NCI-H2196 treated with DMSO at 0.1 percent for 48 hours (cell line): Measurements from ENCODE around the gene INPP4B.
"Not testable (repeated sequence)": the region's sequence is repeated elsewhere in the genome, so short reads cannot be mapped to it uniquely, and the experiment has no call there.

Source experiments
- DNase-seq: peaks from one replicate; lab custom pipeline; 2025; ENCODE audit not compliant: unreplicated experiment; lab: John Stamatoyannopoulos, UW

Gene INPP4B

DNA sequence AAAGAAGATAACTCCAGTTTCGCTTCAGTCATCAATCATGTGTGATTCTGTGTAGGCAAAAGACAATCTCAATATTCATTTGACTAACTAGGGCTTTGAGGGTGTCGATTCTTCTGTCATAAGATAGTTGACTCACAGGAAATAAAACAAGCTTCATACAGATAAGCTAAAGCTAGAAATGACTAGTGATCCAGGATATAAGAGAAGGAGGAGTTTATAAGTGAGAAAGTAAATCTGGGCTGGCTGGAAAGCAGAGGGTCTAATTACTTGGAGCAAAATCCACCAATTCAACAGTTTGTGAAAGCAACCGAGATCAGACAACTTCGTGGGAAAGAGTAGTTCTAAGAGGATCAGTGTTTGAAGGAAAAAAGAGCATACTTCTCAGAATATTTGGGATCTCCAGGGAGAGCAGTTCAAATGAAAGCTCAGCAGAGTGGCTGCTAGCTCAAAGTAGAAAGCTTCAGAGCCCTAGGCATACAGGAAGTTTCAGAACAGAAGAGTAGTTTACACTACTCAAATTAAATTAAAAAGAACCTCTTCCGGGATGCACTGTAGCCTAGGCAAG, 429.3 kb downstream of the INPP4B start:
- DNase-seq = no peak

DNA sequence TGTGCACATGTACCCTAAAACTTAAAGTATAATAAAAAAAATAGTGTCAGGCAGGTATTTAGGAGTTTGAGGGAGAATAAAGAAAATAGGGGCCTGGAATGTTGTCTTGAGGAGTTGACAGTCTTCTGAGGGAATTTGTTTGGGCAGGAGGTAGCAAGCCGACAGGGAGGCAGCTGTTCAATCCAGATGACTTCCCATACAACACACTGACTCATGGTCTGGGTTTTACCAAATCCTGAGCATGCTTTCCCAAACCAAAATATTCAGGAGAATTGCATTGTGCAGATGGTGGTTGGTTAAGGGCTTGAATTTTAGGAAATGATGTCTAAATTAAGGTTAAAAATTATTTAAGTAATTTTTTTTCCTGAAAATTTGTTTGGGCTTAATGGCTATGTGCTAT, 430.0 kb downstream of the INPP4B start:
- no peak for DNase-seq

DNA sequence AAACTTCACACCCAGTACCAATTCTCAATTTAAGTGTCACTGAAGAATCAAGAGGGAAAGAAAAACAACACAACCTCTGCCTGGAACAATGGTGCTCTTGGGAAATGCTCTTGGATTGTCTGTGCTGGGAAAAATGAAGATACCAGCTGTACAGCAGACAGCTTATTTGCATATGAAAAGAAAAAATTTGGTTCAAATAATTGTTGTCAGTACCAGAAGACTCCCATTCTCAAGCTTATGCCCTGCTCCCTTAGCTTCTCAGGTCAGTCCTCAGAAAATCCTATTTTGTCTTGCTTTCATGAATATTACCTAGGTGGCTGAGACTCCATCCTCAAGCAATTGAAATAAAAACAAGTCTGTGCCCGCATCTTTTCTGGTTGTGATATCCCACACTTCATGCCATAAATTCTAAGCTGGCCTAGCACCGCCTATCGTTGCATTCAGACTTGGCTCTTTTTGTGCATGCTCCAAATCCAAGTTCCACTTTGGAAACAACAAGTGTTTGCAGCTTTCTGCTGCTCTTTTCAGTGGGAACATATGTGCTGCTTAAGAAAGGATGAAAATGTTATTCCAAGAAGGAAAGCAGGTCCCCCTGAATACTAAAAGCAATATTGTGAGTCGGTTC, 431.6 kb downstream of the INPP4B start:
- no peak for DNase-seq

GRCh38 chr4:142413485-142413884, 432.6 kb downstream of the INPP4B start:
- no peak for DNase-seq

GRCh38 chr4:142411993-142412392, 434.1 kb downstream of the INPP4B start:
- DNase-seq = no peak

- no peak for DNase-seq
These were observed 438.1 kb downstream of the INPP4B start for GRCh38 chr4:142408003-142408441.

DNA sequence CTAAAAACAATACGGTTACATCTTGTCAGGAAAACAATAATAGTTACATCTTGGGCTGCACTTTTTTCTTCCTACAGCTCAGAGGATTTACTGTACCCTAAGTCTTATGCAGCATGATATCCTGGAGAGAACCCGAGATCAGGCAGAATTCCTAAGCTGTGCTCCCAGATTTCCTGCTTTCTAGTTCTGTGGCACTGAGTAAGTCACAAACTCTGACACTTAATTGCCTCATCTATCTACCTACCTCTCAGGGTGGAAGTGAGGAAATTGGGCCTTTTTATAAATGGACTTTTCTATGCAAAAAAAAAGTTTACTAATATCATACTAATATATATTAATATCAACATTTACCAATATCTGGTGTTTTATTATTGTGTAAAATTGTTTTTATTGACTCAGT, 438.5 kb downstream of the INPP4B start:
- DNase-seq = no peak

GRCh38 chr4:142406917-142407501, 439.1 kb downstream of the INPP4B start:
- no peak for DNase-seq

- no peak for DNase-seq
These were observed 439.6 kb downstream of the INPP4B start for GRCh38 chr4:142406499-142406835.

DNA sequence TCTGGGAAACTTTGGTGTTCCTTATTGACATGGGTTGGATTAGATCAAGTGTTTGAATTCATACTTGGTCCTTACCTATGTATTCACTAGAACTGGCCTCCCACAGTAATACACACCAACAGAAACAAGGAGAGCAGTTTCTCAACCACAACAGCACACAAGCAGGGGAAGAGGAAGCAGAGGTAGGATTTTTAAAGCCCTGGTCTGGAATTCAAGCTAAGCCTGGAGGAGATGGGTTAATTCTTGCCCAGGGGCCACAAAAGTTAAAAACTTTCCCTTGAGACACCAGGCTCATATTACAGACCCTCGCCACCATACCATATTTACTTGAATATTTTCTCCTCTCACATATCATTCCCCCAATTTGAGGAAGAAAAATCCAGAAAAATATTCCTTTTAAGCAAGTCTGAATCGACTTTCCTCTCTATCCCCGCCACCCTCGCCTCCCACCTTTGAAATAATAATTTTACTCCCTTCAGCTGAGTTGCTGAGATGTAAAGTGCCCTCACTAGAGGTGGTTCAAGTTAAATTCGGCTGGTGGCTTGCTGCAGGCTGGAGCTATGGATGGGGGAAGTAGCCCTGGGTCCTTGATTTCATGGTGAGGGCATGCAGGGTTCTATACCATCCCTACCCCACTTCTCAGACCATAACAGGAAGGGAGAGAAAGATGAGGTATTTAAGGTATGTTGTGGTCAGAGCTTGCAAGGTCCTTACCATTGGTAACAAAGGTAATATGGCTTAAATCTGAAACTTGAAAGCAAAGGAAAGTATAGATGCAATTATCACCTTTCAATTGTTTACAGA, 440.2 kb downstream of the INPP4B start:
- DNase-seq = no peak

- DNase-seq = no peak
These were observed 440.9 kb downstream of the INPP4B start for GRCh38 chr4:142405021-142405694.

GRCh38 chr4:142404191-142404611, 441.9 kb downstream of the INPP4B start:
- no peak for DNase-seq

DNA sequence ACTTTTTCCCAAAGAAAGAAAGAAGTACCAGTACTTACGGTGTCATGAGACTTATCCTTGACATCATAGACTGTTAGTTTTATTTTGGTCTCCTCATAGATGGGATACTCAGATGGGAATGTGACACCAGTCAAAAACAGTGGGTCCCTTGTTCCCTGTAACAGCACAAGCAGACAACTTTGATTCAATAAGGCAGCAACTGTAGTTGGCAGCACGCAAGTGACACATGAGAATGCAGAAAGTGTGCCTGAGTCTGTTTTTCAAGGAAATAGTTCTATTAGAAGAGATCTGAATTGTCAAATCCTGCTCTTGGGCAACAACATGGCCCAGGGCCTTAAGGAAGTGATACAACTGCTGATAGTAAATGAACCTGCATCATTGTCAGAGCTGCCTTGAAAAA, 443.2 kb downstream of the INPP4B start:
- DNase-seq = no peak

GRCh38 chr4:142402156-142402555, 443.9 kb downstream of the INPP4B start:
- DNase-seq = no peak

DNA sequence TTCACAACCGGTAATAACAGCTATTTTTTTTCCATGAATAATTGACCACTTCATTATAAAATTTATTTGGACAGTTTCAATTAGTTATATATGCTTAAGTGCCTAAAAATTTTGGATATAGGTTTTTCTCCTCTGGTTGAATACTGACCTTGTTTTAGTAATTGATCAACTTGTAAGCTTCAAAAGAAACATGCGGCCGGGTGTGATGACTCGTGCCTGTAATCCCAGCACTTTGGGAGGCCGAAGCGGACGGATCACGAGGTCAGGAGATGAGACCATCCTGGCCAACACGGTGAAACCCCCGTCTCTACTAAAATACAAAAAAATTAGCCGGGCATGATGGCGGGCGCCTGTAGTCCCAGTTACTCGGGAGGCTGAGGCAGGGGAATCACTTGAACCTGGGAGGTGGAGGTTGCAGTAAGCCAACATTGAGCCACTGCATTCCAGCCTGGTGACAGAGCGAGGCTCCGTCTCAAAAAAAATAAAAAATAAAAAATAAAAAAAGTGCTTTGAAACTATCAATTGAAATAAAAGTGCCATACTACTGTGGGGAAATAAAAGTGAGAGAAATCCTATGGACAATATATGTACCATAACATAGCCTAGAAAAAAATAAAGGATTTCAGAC, 448.6 kb downstream of the INPP4B start:
- not testable (repeated sequence) for DNase-seq

GRCh38 chr4:142396279-142396678, 449.8 kb downstream of the INPP4B start:
- no peak for DNase-seq

DNA sequence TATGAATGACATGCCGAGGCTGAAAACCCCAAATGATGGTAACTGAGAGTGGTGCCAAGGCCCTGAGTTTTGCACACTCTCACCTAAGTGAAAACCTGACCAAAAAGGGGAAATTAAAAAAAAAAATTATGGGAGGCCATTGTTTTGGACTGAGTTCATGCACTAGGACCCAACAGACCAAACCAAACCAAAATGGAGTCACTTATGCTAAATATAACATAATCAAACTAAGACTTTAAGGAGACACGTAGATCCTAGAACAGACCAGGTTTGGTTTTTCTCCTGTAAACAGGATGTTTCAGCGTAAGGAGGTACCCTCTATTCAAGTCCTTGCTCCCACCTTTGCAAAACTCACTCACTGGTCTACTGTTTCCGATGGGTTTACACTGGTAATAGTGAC, 453.0 kb downstream of the INPP4B start:
- DNase-seq = no peak

DNA sequence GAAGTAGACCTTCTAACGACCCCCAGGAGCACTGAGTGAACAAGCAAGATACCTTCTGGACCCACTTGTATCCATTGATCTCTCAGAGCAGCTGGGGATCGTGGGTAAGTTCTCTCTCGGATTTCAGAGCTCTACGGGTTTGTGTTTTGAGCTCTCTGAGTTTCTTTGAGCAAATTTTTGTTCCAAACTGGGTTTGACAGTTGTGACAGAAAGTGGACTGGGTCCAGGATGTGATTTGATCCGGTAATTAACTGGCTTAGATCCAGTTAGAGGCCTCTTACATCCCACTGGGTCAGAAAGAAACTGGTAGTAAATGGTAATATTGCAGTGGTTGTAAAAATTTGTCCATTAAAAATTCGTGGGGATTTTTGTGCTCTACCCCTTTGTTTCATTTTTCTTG, 459.2 kb downstream of the INPP4B start:
- no peak for DNase-seq

- no peak for DNase-seq
These were observed 459.7 kb downstream of the INPP4B start for GRCh38 chr4:142386449-142386848.

DNA sequence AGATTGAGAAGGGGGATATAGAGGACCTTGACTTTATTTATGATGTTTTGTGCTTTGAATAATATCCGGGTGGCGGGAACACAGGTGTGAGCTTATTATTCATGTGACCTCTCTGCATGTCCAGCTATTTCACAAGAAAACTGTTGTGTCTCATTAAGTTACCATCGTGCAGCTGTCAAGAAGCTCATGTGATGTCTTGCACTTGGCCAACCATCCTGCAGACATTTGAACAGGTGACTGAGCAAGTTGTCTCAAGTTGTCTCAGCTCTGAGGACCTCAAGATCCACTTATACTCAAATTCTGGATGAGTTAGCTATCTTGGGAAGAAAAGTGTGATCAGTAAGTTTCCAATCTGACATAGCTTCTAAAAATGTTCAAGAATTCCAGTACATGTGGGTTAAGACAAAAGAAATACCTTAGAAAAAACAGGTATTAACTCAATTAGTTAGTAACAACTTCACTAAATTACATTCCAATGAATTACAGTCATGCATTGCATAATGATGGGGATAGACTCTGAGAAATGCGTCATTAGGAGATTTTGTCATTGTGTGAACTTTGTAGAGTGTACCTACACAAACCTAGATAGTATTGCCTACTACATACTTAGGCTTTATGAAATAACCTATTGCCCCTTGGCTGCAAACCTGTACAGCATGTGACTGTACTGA, 462.2 kb downstream of the INPP4B start:
- DNase-seq = no peak
